ENCODE measurements around the gene C11orf71.

DNA sequence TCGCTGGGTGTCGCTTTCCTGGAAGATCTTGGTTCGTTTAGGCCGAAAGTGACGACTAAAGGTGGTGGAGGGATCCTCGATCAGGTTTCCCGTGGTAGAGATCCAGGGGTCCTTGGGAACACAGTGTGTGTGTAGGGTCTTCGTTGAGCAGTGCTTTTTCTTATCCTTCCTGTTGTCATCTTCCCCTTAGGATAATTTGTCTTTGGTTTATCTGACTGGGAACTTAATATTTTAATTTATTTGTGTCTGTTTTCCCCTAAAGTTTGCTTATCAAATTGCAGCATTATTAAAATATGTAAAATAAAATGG, 558 bp upstream of the C11orf71 start:
- TF ChIP-seq BHLHE40 (IDR thresholded peaks at IDR 0.05; ENCODE audit: borderline replicate concordance) (no peak), SP1 (IDR thresholded peaks at IDR 0.05) (no peak), TARDBP (IDR thresholded peaks at IDR 0.05) (no peak), SUZ12 (IDR thresholded peaks at IDR 0.05) (no peak), FOXA1 (IDR thresholded peaks at IDR 0.05) (no peak), ZNF384 (IDR thresholded peaks at IDR 0.05) (no peak), FOXK2 (IDR thresholded peaks at IDR 0.05) (no peak), ARNT (IDR thresholded peaks at IDR 0.05) (no peak), FOXM1 (IDR thresholded peaks at IDR 0.05; ENCODE audit: borderline replicate concordance) (no peak), ELF4 (IDR thresholded peaks at IDR 0.05) (no peak), CTBP1 (IDR thresholded peaks at IDR 0.05; ENCODE audit: borderline replicate concordance) (no peak)
- TF ChIP-seq, protein P1, sequence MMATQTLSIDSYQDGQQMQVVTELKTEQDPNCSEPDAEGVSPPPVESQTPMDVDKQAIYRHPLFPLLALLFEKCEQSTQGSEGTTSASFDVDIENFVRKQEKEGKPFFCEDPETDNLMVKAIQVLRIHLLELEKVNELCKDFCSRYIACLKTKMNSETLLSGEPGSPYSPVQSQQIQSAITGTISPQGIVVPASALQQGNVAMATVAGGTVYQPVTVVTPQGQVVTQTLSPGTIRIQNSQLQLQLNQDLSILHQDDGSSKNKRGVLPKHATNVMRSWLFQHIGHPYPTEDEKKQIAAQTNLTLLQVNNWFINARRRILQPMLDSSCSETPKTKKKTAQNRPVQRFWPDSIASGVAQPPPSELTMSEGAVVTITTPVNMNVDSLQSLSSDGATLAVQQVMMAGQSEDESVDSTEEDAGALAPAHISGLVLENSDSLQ (IDR thresholded peaks at IDR 0.05), result no peak

Data from HEK293T (cell line).